Stomach (tissue), 4 donors: ENCODE results near the gene LENEP.

Experiments
- CTCF ChIP-seq, 7 experiments: fragments of 450-650 bp in 4 of 7; fragments of 200-600 bp in 3 of 7; sonication (generic) in 3 of 7; IDR thresholded peaks; one replicate each; pipeline ENCODE4 v1.5.1; 2016 to 2019; ENCODE audit warnings: antibody characterized with exemption in 7 of 7, control low read depth in 2 of 7, mild to moderate bottlenecking in 1 of 7
- EP300 ChIP-seq: sonication (generic); formaldehyde crosslinking; IDR thresholded peaks from one replicate; pipeline ENCODE4 v1.6.1; 2017; ENCODE audit warnings: antibody characterized with exemption
- POLR2A ChIP-seq, 4 donors: fragments of 450-650 bp; IDR thresholded peaks; one replicate each; pipeline ENCODE4 v1.6.1; 2016; ENCODE audit warnings: antibody characterized with exemption in 4 of 4, control low read depth in 2 of 4, mild to moderate bottlenecking in 1 of 4, moderate library complexity in 1 of 4
- POLR2AphosphoS5 ChIP-seq, 3 donors: sonication (generic); formaldehyde crosslinking; IDR thresholded peaks; one replicate each; pipeline ENCODE4 v1.6.1; 2016; ENCODE audit warnings: antibody characterized with exemption in 3 of 3

DNA sequence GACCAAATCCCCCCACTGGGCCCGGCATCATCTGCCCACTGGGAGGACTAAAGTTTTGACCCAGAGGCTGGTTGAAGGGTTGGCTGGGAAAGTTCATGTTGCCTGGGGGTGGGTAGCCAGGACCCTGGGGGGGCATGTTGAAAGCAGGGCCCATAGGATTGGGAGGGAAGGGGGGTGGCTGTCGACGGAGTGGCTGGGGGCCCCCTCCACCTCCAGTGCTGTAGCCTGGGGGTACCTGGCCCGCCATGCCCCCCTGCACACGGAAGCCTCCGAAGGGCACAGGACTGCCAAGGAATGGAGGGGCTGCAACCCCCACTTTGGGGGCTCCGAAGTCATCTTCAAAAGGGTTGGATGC lies 34.0 kb upstream of the LENEP start:
- TF ChIP-seq CTCF (IDR thresholded peaks at IDR 0.05) (no peak), POLR2A (IDR thresholded peaks at IDR 0.05) (no peak), EP300 (no peak), POLR2AphosphoS5 (IDR thresholded peaks at IDR 0.05) (no peak)
